GM18499 (cell line): Measurements from ENCODE around the gene POMGNT2.

Experiments used
- ATAC-seq: cut with Tn5 transposase; IDR thresholded peaks from one replicate; pipeline ENCODE4 v1.9.1; 2021; ENCODE audit warnings: moderate number of reproducible peaks; ENCODE audit not compliant: insufficient read depth, unreplicated experiment

Gene POMGNT2

GRCh38 chr3:43104660-43105595, 951 bp downstream of the POMGNT2 start:
- no peak for ATAC-seq

GRCh38 chr3:43104039-43104438, 1.8 kb downstream of the POMGNT2 start:
- no peak for ATAC-seq

- no peak for ATAC-seq
Measured at GRCh38 chr3:43102773-43103480, 3.0 kb downstream of the POMGNT2 start.

GRCh38 chr3:43098761-43099160, 7.1 kb downstream of the POMGNT2 start:
- ATAC-seq = no peak

GRCh38 chr3:43097400-43098080, 8.3 kb downstream of the POMGNT2 start:
- no peak for ATAC-seq

GRCh38 chr3:43096761-43097160, 9.1 kb downstream of the POMGNT2 start:
- ATAC-seq = no peak

- ATAC-seq = no peak
Measured at GRCh38 chr3:43095370-43095769, 10.5 kb downstream of the POMGNT2 start.

- ATAC-seq = no peak
Measured at GRCh38 chr3:43094851-43095250, 11.0 kb downstream of the POMGNT2 start.

GRCh38 chr3:43094381-43094780, 11.5 kb downstream of the POMGNT2 start:
- ATAC-seq = no peak

- no peak for ATAC-seq
Measured at GRCh38 chr3:43093974-43094373, 11.9 kb downstream of the POMGNT2 start.

GRCh38 chr3:43093006-43093405, 12.9 kb downstream of the POMGNT2 start:
- no peak for ATAC-seq

GRCh38 chr3:43091481-43091880, 14.4 kb downstream of the POMGNT2 start:
- no peak for ATAC-seq

- no peak for ATAC-seq
Measured at GRCh38 chr3:43090238-43090637, 15.6 kb downstream of the POMGNT2 start.

- no peak for ATAC-seq
Measured at GRCh38 chr3:43089081-43089480, 16.8 kb downstream of the POMGNT2 start.

GRCh38 chr3:43087249-43087776, 18.6 kb downstream of the POMGNT2 start:
- ATAC-seq = no peak

GRCh38 chr3:43086460-43087165, 19.3 kb downstream of the POMGNT2 start:
- no peak for ATAC-seq

- no peak for ATAC-seq
Measured at GRCh38 chr3:43082457-43082856, 23.4 kb downstream of the POMGNT2 start.

GRCh38 chr3:43081796-43082195, 24.1 kb downstream of the POMGNT2 start:
- ATAC-seq = no peak

GRCh38 chr3:43080726-43081568, 24.9 kb downstream of the POMGNT2 start:
- no peak for ATAC-seq
